Posterior cingulate gyrus (tissue), 11 donors: Measurements from ENCODE around the gene PRR7.
"Not testable (repeated sequence)": the region's sequence is repeated elsewhere in the genome, so short reads cannot be mapped to it uniquely, and the experiment has no call there.

Source experiments
- DNase-seq, 10 donors: peaks; one replicate each; pipeline versions ENCODE4 v3.0.0 to v3.0.0-alpha.2; 2020 to 2021; ENCODE audit warnings: mixed read lengths in 3 of 10
- intact Hi-C: fragments of 100-400 bp; cut with DNase I; formaldehyde crosslinking; loops from one replicate; pipeline ENCODE4 v1.15.1; 2023

Gene PRR7

GRCh38 chr5:177476531-177477233 lies 30.1 kb downstream of the PRR7 start:
- intact Hi-C loops = no loop called here
- DNase-seq = no peak

GRCh38 chr5:177477701-177478477 lies 31.3 kb downstream of the PRR7 start:
- intact Hi-C loops = no loop called here
- no peak for DNase-seq

GRCh38 chr5:177478711-177479646 lies 32.4 kb downstream of the PRR7 start:
- intact Hi-C loops = no loop called here

GRCh38 chr5:177479774-177480173 lies 33.2 kb downstream of the PRR7 start:
- DNase-seq = no peak
- intact Hi-C loops = no loop called here

More at GRCh38 chr5:177478711-177479646, 32.4 kb downstream of the PRR7 start:
- peak in 3 of 10 donors; percentile 28 to 85 (median 38) for DNase-seq

GRCh38 chr5:177482359-177482795 lies 35.8 kb downstream of the PRR7 start:
- DNase-seq = no peak
- intact Hi-C loops = no loop called here

- DNase-seq = no peak
- intact Hi-C loops = no loop called here
Measured at GRCh38 chr5:177483042-177483441, 36.4 kb downstream of the PRR7 start.

GRCh38 chr5:177483994-177484901 lies 37.6 kb downstream of the PRR7 start:
- intact Hi-C loops = no loop called here
- no peak for DNase-seq

- no peak for DNase-seq
- intact Hi-C loops = no loop called here
Measured at GRCh38 chr5:177484902-177485549, 38.4 kb downstream of the PRR7 start.

GRCh38 chr5:177485753-177486152 lies 39.1 kb downstream of the PRR7 start:
- DNase-seq, intact Hi-C loops: not testable (repeated sequence)

- intact Hi-C loops = no loop called here
- DNase-seq = no peak
Measured at GRCh38 chr5:177486256-177486655, 39.6 kb downstream of the PRR7 start.

- DNase-seq = no peak
Measured at GRCh38 chr5:177487144-177487543, 40.5 kb downstream of the PRR7 start.

GRCh38 chr5:177487975-177488374 lies 41.4 kb downstream of the PRR7 start:
- no peak for DNase-seq
- intact Hi-C loops = no loop called here

More at GRCh38 chr5:177487144-177487543, 40.5 kb downstream of the PRR7 start:
- intact Hi-C loops = no loop called here

GRCh38 chr5:177489119-177489716 lies 42.6 kb downstream of the PRR7 start:
- no peak for DNase-seq
- intact Hi-C loops = no loop called here

GRCh38 chr5:177490311-177490991 lies 43.8 kb downstream of the PRR7 start:
- DNase-seq = peak in 7 of 10 donors; percentile 49 to 93 (median 61)
- intact Hi-C loops = no loop called here

- intact Hi-C loops = no loop called here
- DNase-seq = no peak
Measured at GRCh38 chr5:177490992-177491391, 44.4 kb downstream of the PRR7 start.

GRCh38 chr5:177491429-177491945 lies 44.9 kb downstream of the PRR7 start:
- intact Hi-C loops = no loop called here
- no peak for DNase-seq

GRCh38 chr5:177491983-177492746 lies 45.6 kb downstream of the PRR7 start:
- intact Hi-C loops = no loop called here

More at GRCh38 chr5:177491983-177492746, 45.6 kb downstream of the PRR7 start:
- DNase-seq = no peak
